Natural killer cell treated with Interleukin-12 subunit alpha and Interleukin-12 subunit beta and Interleukin-15 and Interleukin-18, amount 100 ng/mL, for 72 hours (primary cell): Measurements from ENCODE around the gene MAGEB17. TPM values are rescaled to one million over a fixed set of nuclear protein-coding genes. Genes with fewer than 3 reads are reported as not detected.
"Not testable (repeated sequence)": the region's sequence is repeated elsewhere in the genome, so short reads cannot be mapped to it uniquely, and the experiment has no call there.

Source experiments
- ATAC-seq, 2 donors: fragments of 150-1000 bp; cut with Tn5 transposase in 1 of 2; sonication (Bioruptor Pico), chemical (Tn5 transposase) in 1 of 2; 2 replicates each; pipeline ENCODE4 v1.10.0; 2021
- DNase-seq: peaks from one replicate; pipeline ENCODE4 v3.0.0; 2022; ENCODE audit warnings: low spot score
- H3K27ac Mint-ChIP-seq, 2 donors: 1 replicate in 1 of 2; 2 replicates in 1 of 2; pipeline ENCODE4 v1.8.0; 2022; ENCODE audit warnings: mixed read lengths in 2 of 2, mild to moderate bottlenecking in 1 of 2, moderate library complexity in 1 of 2
- H3K27me3 Mint-ChIP-seq, 2 donors: 1 replicate in 1 of 2; 2 replicates in 1 of 2; pipeline ENCODE4 v1.8.0; 2022; ENCODE audit warnings: mixed read lengths in 2 of 2
- H3K36me3 Mint-ChIP-seq: one replicate; pipeline ENCODE4 v1.8.0; 2022; ENCODE audit warnings: mixed read lengths
- H3K4me1 Mint-ChIP-seq, 2 donors: 1 replicate in 1 of 2; 2 replicates in 1 of 2; pipeline ENCODE4 v1.8.0; 2022; ENCODE audit warnings: low read depth in 2 of 2, mixed read lengths in 2 of 2, mild to moderate bottlenecking in 1 of 2
- H3K4me3 Mint-ChIP-seq: one replicate; pipeline ENCODE4 v1.8.0; 2022; ENCODE audit warnings: mixed read lengths
- H3K9me3 Mint-ChIP-seq: 2 replicates; pipeline ENCODE4 v1.8.0; 2022; ENCODE audit warnings: mixed read lengths
- total RNA-seq, 2 donors: library from RNA; stranded (reverse); gene quantifications; one replicate each; pipeline ENCODE4 v1.2.3, GENCODE V29; 2022

Gene MAGEB17
- total RNA-seq, 2 donors from 2014 or later: not detected

- H3K27me3 Mint-ChIP-seq: peaks cover 0 to 13% of the 10 kb centered on the region in 2 donors
- H3K9me3 Mint-ChIP-seq: no peaks in the 10 kb centered on the region
- no peaks in the 10 kb centered on the region for H3K4me1 Mint-ChIP-seq
- no peak overlapping the region for H3K4me3 Mint-ChIP-seq
- DNase-seq (no peak), ATAC-seq (no peak)
- no peaks in the 10 kb centered on the region for H3K36me3 Mint-ChIP-seq
- no peak overlapping the region for H3K27ac Mint-ChIP-seq
Measured at GRCh38 chrX:16171944-16172343, 4.7 kb downstream of the MAGEB17 start.

- Mint-ChIP-seq H3K36me3 (no peaks in the 10 kb centered on the region), H3K9me3 (no peaks in the 10 kb centered on the region), H3K27me3 (peaks cover 0 to 13% of the 10 kb centered on the region in 2 donors), H3K27ac (no peak overlapping the region), H3K4me1 (no peaks in the 10 kb centered on the region), H3K4me3 (no peak overlapping the region)
- no peak for DNase-seq
- no peak for ATAC-seq
Measured at GRCh38 chrX:16172391-16172790, 5.1 kb downstream of the MAGEB17 start.

- no peaks in the 10 kb centered on the region for H3K36me3 Mint-ChIP-seq
- DNase-seq (no peak), ATAC-seq (no peak)
- no peaks in the 10 kb centered on the region for H3K4me1 Mint-ChIP-seq
- no peak overlapping the region for H3K4me3 Mint-ChIP-seq
- no peak overlapping the region for H3K27ac Mint-ChIP-seq
- H3K27me3 Mint-ChIP-seq: peaks cover 17 to 27% of the 10 kb centered on the region in 2 donors
- no peaks in the 10 kb centered on the region for H3K9me3 Mint-ChIP-seq
Measured at GRCh38 chrX:16175329-16176061, 8.2 kb downstream of the MAGEB17 start.

GRCh38 chrX:16177260-16177659, 10.0 kb downstream of the MAGEB17 start:
- ATAC-seq: no peak
- Mint-ChIP-seq H3K27ac (no peak overlapping the region), H3K36me3 (no peaks in the 10 kb centered on the region), H3K4me1 (no peaks in the 10 kb centered on the region), H3K9me3 (no peaks in the 10 kb centered on the region), H3K4me3 (no peak overlapping the region), H3K27me3 (peaks cover 32 to 34% of the 10 kb centered on the region in 2 donors)
- DNase-seq: no peak

- peaks cover 27 to 28% of the 10 kb centered on the region in 2 donors for H3K27me3 Mint-ChIP-seq
Measured at GRCh38 chrX:16183843-16184242, 16.6 kb downstream of the MAGEB17 start.

GRCh38 chrX:16185725-16186136, 18.4 kb downstream of the MAGEB17 start:
- H3K9me3 Mint-ChIP-seq: peaks cover 3% of the 10 kb centered on the region
- peaks cover 8 to 11% of the 10 kb centered on the region in 2 donors for H3K4me1 Mint-ChIP-seq
- no peak for DNase-seq
- peaks cover 15 to 19% of the 10 kb centered on the region in 2 donors for H3K27me3 Mint-ChIP-seq
- H3K4me3 Mint-ChIP-seq: no peak overlapping the region
- H3K36me3 Mint-ChIP-seq: no peaks in the 10 kb centered on the region
- H3K27ac Mint-ChIP-seq: no peak overlapping the region
- ATAC-seq: peak; percentile 84 to 85

More at GRCh38 chrX:16183843-16184242, 16.6 kb downstream of the MAGEB17 start:
- ATAC-seq, H3K4me3 Mint-ChIP-seq, H3K36me3 Mint-ChIP-seq, H3K9me3 Mint-ChIP-seq, DNase-seq, H3K27ac Mint-ChIP-seq: not testable (repeated sequence)
- H3K4me1 Mint-ChIP-seq: peaks cover 8 to 11% of the 10 kb centered on the region in 2 donors

GRCh38 chrX:16186380-16187007, 19.2 kb downstream of the MAGEB17 start:
- Mint-ChIP-seq H3K36me3 (no peaks in the 10 kb centered on the region), H3K9me3 (peaks cover 3% of the 10 kb centered on the region), H3K27ac (no peak overlapping the region), H3K4me1 (peaks cover 8 to 11% of the 10 kb centered on the region in 2 donors), H3K4me3 (no peak overlapping the region), H3K27me3 (peaks cover 15 to 16% of the 10 kb centered on the region in 2 donors)
- peak in 1 of 2 donors; percentile 24 for ATAC-seq
- no peak for DNase-seq

- Mint-ChIP-seq H3K9me3 (peaks cover 3% of the 10 kb centered on the region), H3K4me3 (no peak overlapping the region), H3K27ac (no peak overlapping the region), H3K36me3 (no peaks in the 10 kb centered on the region), H3K27me3 (peaks cover 11 to 12% of the 10 kb centered on the region in 2 donors), H3K4me1 (peaks cover 8 to 11% of the 10 kb centered on the region in 2 donors)
- DNase-seq (no peak), ATAC-seq (no peak)
Measured at GRCh38 chrX:16187024-16187760, 19.9 kb downstream of the MAGEB17 start.

GRCh38 chrX:16188687-16189086, 21.4 kb downstream of the MAGEB17 start:
- no peak overlapping the region for H3K27ac Mint-ChIP-seq
- no peaks in the 10 kb centered on the region for H3K36me3 Mint-ChIP-seq
- ATAC-seq (no peak), DNase-seq (no peak)
- H3K27me3 Mint-ChIP-seq: peaks cover 11 to 12% of the 10 kb centered on the region in 2 donors
- H3K4me1 Mint-ChIP-seq: peaks cover 8 to 11% of the 10 kb centered on the region in 2 donors
- H3K4me3 Mint-ChIP-seq: no peak overlapping the region
- peaks cover 3% of the 10 kb centered on the region for H3K9me3 Mint-ChIP-seq

- Mint-ChIP-seq H3K27ac (no peak overlapping the region), H3K36me3 (no peaks in the 10 kb centered on the region), H3K4me1 (no peaks in the 10 kb centered on the region), H3K9me3 (no peaks in the 10 kb centered on the region), H3K4me3 (no peak overlapping the region), H3K27me3 (peaks cover 9 to 11% of the 10 kb centered on the region in 2 donors)
- ATAC-seq: no peak
- no peak for DNase-seq
Measured at GRCh38 chrX:16191605-16192004, 24.3 kb downstream of the MAGEB17 start.

- Mint-ChIP-seq H3K9me3 (no peaks in the 10 kb centered on the region), H3K27ac (no peak overlapping the region), H3K4me1 (no peaks in the 10 kb centered on the region), H3K4me3 (no peak overlapping the region), H3K36me3 (no peaks in the 10 kb centered on the region), H3K27me3 (peaks cover 8 to 19% of the 10 kb centered on the region in 2 donors)
- no peak for ATAC-seq
- no peak for DNase-seq
Measured at GRCh38 chrX:16196829-16197228, 29.5 kb downstream of the MAGEB17 start.

GRCh38 chrX:16199343-16199742, 32.1 kb downstream of the MAGEB17 start:
- no peak overlapping the region for H3K27ac Mint-ChIP-seq
- DNase-seq (no peak), ATAC-seq (no peak)
- H3K27me3 Mint-ChIP-seq: peaks cover 13 to 29% of the 10 kb centered on the region in 2 donors
- no peaks in the 10 kb centered on the region for H3K4me1 Mint-ChIP-seq
- no peak overlapping the region for H3K4me3 Mint-ChIP-seq
- H3K36me3 Mint-ChIP-seq: no peaks in the 10 kb centered on the region
- peaks cover 2% of the 10 kb centered on the region for H3K9me3 Mint-ChIP-seq

GRCh38 chrX:16202943-16203342, 35.7 kb downstream of the MAGEB17 start:
- Mint-ChIP-seq H3K4me3 (no peak overlapping the region), H3K27ac (no peak overlapping the region), H3K36me3 (no peaks in the 10 kb centered on the region), H3K9me3 (peaks cover 2% of the 10 kb centered on the region), H3K27me3 (peaks cover 5 to 28% of the 10 kb centered on the region in 2 donors), H3K4me1 (no peaks in the 10 kb centered on the region)
- no peak for ATAC-seq
- DNase-seq: no peak

GRCh38 chrX:16204538-16204937, 37.3 kb downstream of the MAGEB17 start:
- H3K9me3 Mint-ChIP-seq: peaks cover 2% of the 10 kb centered on the region
- no peak overlapping the region for H3K27ac Mint-ChIP-seq
- DNase-seq (no peak), ATAC-seq (no peak)
- no peak overlapping the region for H3K4me3 Mint-ChIP-seq
- peaks cover 5 to 26% of the 10 kb centered on the region in 2 donors for H3K27me3 Mint-ChIP-seq
- H3K36me3 Mint-ChIP-seq: no peaks in the 10 kb centered on the region
- H3K4me1 Mint-ChIP-seq: no peaks in the 10 kb centered on the region
